HCT116 (cell line): ENCODE results near the gene NSUN2. TPM values are rescaled to one million over a fixed set of nuclear protein-coding genes. Genes with fewer than 3 reads are reported as not detected.

Experiments
- ATAC-seq: fragments of 200-7000 bp; cut with Tn5 transposase; 2 replicates; pipeline ENCODE4 v1.9.1; 2020; ENCODE audit warnings: mild to moderate bottlenecking, moderate library complexity
- BruUV-seq: library from RNA; stranded (reverse); fragments of 400-500 nt; replicated peaks from 2 replicates; lab custom pipeline; 2021; lab: Mats Ljungman, UMichigan
- CTCF ChIA-PET: fragments of 300-600 bp; sonication (Branson Sonifier 250); formaldehyde crosslinking; loops from one replicate; lab custom pipeline; 2021; ENCODE audit warnings: antibody characterized with exemption; lab: Charles Lee
- POLR2A ChIA-PET: fragments of 300-600, 350-600 bp; sonication (Branson Sonifier 250); formaldehyde crosslinking; loops from one replicate; lab custom pipeline; 2021; ENCODE audit warnings: antibody characterized with exemption; lab: Charles Lee
- RAD21 ChIA-PET, 2 experiments: fragments of 300-600 bp; sonication (Branson Sonifier 250); formaldehyde crosslinking; loops; one replicate each; lab custom pipeline; 2023; ENCODE audit warnings: low total read pairs in 2 of 2; ENCODE audit not compliant: uncharacterized antibody in 2 of 2, unreplicated experiment in 2 of 2, low non-redundant PET in 1 of 2; lab: Charles Lee
- DNase-seq: peaks from one replicate; pipeline ENCODE4 v3.0.0-alpha.2; 2010; ENCODE audit warnings: low read depth, low spot score
- H2AFZ ChIP-seq: fragments of 200-600 bp; shearing (Covaris generic), sonication (generic); 2 replicates; pipeline ENCODE4 v1.6.1; 2017; ENCODE audit warnings: low read depth, mixed run types, mixed read lengths, antibody characterized with exemption, low read length; ENCODE audit not compliant: poor library complexity, severe bottlenecking
- H3K27ac ChIP-seq: 2 replicates; pipeline ENCODE4 v1.5.1; 2012; ENCODE audit warnings: low read depth, low read length
- H3K27me3 ChIP-seq: fragments of 200-600 bp; sonication (generic); 2 replicates; pipeline ENCODE4 v1.6.1; 2016; ENCODE audit warnings: mixed run types, low read length, mixed read lengths; ENCODE audit not compliant: insufficient read depth
- H3K36me3 ChIP-seq, 2 experiments: fragments of 200-500 bp in 1 of 2; fragments of 200-600 bp in 1 of 2; sonication (Bioruptor generic) in 1 of 2; sonication (generic) in 1 of 2; 2 replicates each; pipeline versions ENCODE4 v1.5.1 to v1.6.1; 2014 to 2016; ENCODE audit warnings: low read length in 2 of 2, inconsistent platforms in 1 of 2, mixed read lengths in 1 of 2, mixed run types in 1 of 2; ENCODE audit not compliant: insufficient read depth in 2 of 2, control insufficient read depth in 1 of 2
- H3K4me1 ChIP-seq, 2 experiments: fragments of 200-600 bp in 1 of 2; sonication (generic) in 1 of 2; 2 replicates each; pipeline versions ENCODE4 v1.5.1 to v1.6.1; 2012 to 2017; ENCODE audit warnings: low read length in 2 of 2, inconsistent platforms in 1 of 2, mild to moderate bottlenecking in 1 of 2, mixed read lengths in 1 of 2, mixed run types in 1 of 2, moderate library complexity in 1 of 2; ENCODE audit not compliant: insufficient read depth in 2 of 2, control insufficient read depth in 1 of 2
- H3K4me2 ChIP-seq: fragments of 200-600 bp; sonication (generic); 2 replicates; pipeline ENCODE4 v1.6.1; 2017; ENCODE audit warnings: mixed run types, low read length, mixed read lengths
- H3K4me3 ChIP-seq, 2 experiments: fragments of 200-600 bp in 1 of 2; sonication (generic) in 1 of 2; replicated peaks in 1 of 2; 2 replicates each; pipeline ENCODE4 v1.5.1; 2011 to 2016; ENCODE audit warnings: low read length in 2 of 2, control low read depth in 1 of 2, low read depth in 1 of 2, mild to moderate bottlenecking in 1 of 2, mixed read lengths in 1 of 2, mixed run types in 1 of 2
- H3K79me2 ChIP-seq: fragments of 200-600 bp; sonication (generic); 2 replicates; pipeline ENCODE4 v1.6.1; 2017; ENCODE audit warnings: mild to moderate bottlenecking, mixed run types, low read length, moderate library complexity, mixed read lengths; ENCODE audit not compliant: insufficient read depth
- H3K9ac ChIP-seq: fragments of 200-600 bp; sonication (generic); 2 replicates; pipeline ENCODE4 v1.6.1; 2016; ENCODE audit warnings: low read length, mixed read lengths
- H3K9me2 ChIP-seq: fragments of 200-600 bp; sonication (generic), shearing (Covaris generic); 2 replicates; pipeline ENCODE4 v1.6.1; 2017; ENCODE audit warnings: mixed run types, mild to moderate bottlenecking, moderate library complexity; ENCODE audit not compliant: insufficient read depth
- H3K9me3 ChIP-seq, 2 experiments: fragments of 200-500 bp in 1 of 2; fragments of 200-600 bp in 1 of 2; sonication (Bioruptor generic) in 1 of 2; sonication (generic) in 1 of 2; 2 replicates each; pipeline ENCODE4 v1.6.1; 2014 to 2017; ENCODE audit warnings: low read length in 2 of 2, mixed read lengths in 2 of 2, inconsistent platforms in 1 of 2, low read depth in 1 of 2, mild to moderate bottlenecking in 1 of 2, mixed run types in 1 of 2, moderate library complexity in 1 of 2; ENCODE audit not compliant: control insufficient read depth in 1 of 2, insufficient read depth in 1 of 2
- H4K20me1 ChIP-seq: fragments of 200-600 bp; sonication (generic), shearing (Covaris generic); 2 replicates; pipeline ENCODE4 v1.6.1; 2017; ENCODE audit warnings: mixed run types, mild to moderate bottlenecking, moderate library complexity; ENCODE audit not compliant: insufficient read depth
- EGR1 ChIP-seq: IDR thresholded peaks from 2 replicates; pipeline ENCODE4 v1.6.1; 2012; ENCODE audit warnings: low read depth
- EZH2phosphoT487 ChIP-seq: fragments of 200-600 bp; IDR thresholded peaks from 2 replicates; pipeline ENCODE4 v1.6.1; 2018; ENCODE audit warnings: antibody characterized with exemption, borderline replicate concordance
- RAD21 ChIP-seq: IDR thresholded peaks from 2 replicates; pipeline ENCODE4 v1.6.1; 2012; ENCODE audit warnings: low read depth, mild to moderate bottlenecking
- SIN3A ChIP-seq: IDR thresholded peaks from 2 replicates; pipeline ENCODE4 v1.6.1; 2012; ENCODE audit warnings: low read depth
- intact Hi-C: fragments of 100-400 bp; cut with micrococcal nuclease; formaldehyde crosslinking; loops from 2 replicates; pipeline ENCODE4 v1.10.0; 2022
- total RNA-seq: library from RNA; stranded (reverse); gene quantifications from one replicate; pipeline ENCODE4 v1.2.1, GENCODE V29; 2021; ENCODE audit not compliant: unreplicated experiment

Gene NSUN2
- total RNA-seq, 1 experiment from 2014 or later: 101 TPM

- H3K36me3 ChIP-seq: peaks cover 0 to 13% of the 10 kb centered on the region in 2 experiments; a peak in 1 of 4 replicates
- ChIA-PET POLR2A (no interaction called here), RAD21 (no interaction called here)
- no peaks in the 10 kb centered on the region for H3K27me3 ChIP-seq
- peaks cover 0 to 13% of the 10 kb centered on the region in 2 experiments; a peak in 2 of 4 replicates for H3K4me1 ChIP-seq
- no peaks in the 10 kb centered on the region for H3K9me2 ChIP-seq
- no peak overlapping the region for H3K27ac ChIP-seq
- no peak overlapping the region for H3K9ac ChIP-seq
- no peaks in the 10 kb centered on the region for H4K20me1 ChIP-seq
- no peak overlapping the region for H3K4me2 ChIP-seq
- no peak for ATAC-seq
- no TSS peak for BruUV-seq
- TF ChIP-seq SIN3A: no peak
- TF ChIP-seq, all 23 proteins: peak for 0
- H3K4me3 ChIP-seq: no peak overlapping the region
- no peak for DNase-seq
- no peaks in the 10 kb centered on the region for H3K9me3 ChIP-seq
- no peak overlapping the region for H2AFZ ChIP-seq
- intact Hi-C loops: no loop called here
- no peaks in the 10 kb centered on the region for H3K79me2 ChIP-seq
- CTCF ChIA-PET: no interaction called here
These were observed 41.6 kb upstream of the NSUN2 start for GRCh38 chr5:6674421-6674820.

- no peaks in the 10 kb centered on the region for H3K79me2 ChIP-seq
- intact Hi-C loops: no loop called here
- H3K9ac ChIP-seq: no peak overlapping the region
- POLR2A ChIA-PET: no interaction called here
- RAD21 ChIA-PET: no interaction called here
- H3K27me3 ChIP-seq: no peaks in the 10 kb centered on the region
- no peak for ATAC-seq
- TF ChIP-seq SIN3A: no peak
- no peak for TF ChIP-seq EZH2phosphoT487
- TF ChIP-seq RAD21: no peak
- no peak for TF ChIP-seq EGR1
- no peak overlapping the region for H3K4me3 ChIP-seq
- no TSS peak for BruUV-seq
- no peaks in the 10 kb centered on the region for H3K9me3 ChIP-seq
- CTCF ChIA-PET: no interaction called here
- no peak overlapping the region for H3K4me2 ChIP-seq
- no peak for DNase-seq
- no peak overlapping the region for H3K27ac ChIP-seq
- H3K4me1 ChIP-seq: peaks cover 0 to 13% of the 10 kb centered on the region in 2 experiments; a peak in 2 of 4 replicates
- no peak overlapping the region for H2AFZ ChIP-seq
- peaks cover 0 to 13% of the 10 kb centered on the region in 2 experiments; a peak in 1 of 4 replicates for H3K36me3 ChIP-seq
- H4K20me1 ChIP-seq: no peaks in the 10 kb centered on the region
- H3K9me2 ChIP-seq: no peaks in the 10 kb centered on the region
These were observed 41.1 kb upstream of the NSUN2 start for GRCh38 chr5:6673963-6674362.
